Stimulated activated CD8-positive, alpha-beta memory T cell treated with anti-CD3 and anti-CD28 coated beads, Interleukin-7, amount 100 ng/mL, for 48 hours (primary cell): Measurements from ENCODE around the gene PTPRU.
"Not testable (repeated sequence)": the region's sequence is repeated elsewhere in the genome, so short reads cannot be mapped to it uniquely, and the experiment has no call there.

ENCODE experiments used
- DNase-seq, 2 donors: peaks; one replicate each; pipeline ENCODE4 v3.0.0-alpha.2; 2020; ENCODE audit warnings: low read depth in 1 of 2; ENCODE audit errors: extremely low read depth in 1 of 2

PTPRU gene

DNA sequence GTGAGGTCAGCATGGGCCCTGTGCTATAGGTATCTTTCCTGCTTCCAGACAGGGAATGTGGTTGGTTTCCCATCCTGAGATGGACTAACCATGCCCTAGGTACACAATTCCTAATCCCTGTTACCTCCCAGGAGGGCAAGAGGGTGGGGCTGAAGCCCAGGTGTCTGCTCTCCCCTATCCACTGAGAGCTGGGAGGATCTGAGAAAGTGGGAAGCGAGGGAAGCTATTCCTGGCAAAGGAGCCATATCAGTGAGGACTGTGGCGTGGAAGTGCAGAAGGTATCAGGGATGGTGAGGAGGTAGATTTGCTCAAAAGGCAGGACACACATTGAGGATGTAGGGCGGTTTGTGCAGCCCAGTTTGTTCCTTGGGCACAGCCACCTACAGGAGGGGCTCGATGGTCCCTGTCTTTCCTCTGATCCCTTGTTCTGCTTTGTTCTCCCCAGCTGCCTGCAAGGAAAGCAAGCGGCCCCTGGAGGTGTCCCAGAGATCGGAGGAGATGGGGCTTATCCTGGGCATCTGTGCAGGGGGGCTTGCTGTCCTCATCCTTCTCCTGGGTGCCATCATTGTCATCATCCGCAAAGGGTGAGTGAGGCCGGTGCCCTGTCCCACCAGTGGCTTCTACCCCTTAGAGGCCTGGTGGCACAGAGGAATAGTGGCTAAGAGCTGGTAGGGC lies 48.1 kb downstream of the PTPRU start:
- no peak for DNase-seq

DNA sequence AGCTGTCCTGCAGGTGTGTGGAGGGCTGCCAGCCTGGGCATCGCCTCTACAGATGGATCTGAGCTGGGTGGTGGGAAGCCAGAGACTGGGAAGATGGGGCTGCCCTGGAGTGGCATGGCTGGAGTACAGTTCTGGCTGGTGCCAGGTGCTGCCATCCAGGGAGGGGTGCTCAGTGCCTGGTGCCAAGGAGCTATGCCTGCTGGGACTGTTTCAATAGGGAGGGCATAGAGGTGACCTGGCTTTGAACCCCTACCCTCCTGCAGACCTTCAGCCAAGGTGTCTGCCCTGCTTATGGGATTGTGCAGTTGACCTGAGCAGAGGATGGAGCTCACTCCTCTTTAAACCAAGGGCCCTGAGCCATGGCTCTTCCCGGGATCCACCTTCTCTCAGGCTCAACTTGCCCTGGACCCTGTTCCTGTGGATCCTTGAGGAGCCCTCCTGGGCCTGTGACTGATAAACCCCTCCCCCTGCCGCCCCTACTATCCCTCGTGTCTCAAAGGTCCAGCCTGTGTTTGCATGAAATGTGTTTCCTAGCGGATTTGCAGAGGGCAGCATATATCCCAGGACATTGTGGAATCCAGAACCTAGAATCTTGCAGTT lies 48.7 kb downstream of the PTPRU start:
- DNase-seq: no peak

DNA sequence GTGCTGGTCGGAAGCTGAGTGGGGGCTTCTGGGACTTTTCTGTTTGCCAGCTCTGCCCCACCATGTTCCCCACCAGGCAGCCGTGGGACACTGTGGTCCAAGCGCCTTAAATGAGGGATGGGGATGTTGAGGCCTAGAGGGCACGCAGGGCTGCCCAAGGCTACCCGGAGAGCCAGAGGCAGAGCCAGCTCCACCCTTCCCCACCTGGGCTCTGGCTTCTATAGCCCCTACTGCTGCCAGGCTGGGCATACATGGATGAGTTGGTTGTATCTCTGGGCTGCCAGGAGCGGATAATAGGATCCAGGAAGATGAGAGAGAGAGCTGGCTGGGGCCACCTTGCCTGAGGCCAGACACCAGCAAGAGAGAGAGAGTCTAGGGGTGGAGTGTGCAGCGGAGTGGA lies 49.4 kb downstream of the PTPRU start:
- DNase-seq: no peak

DNA sequence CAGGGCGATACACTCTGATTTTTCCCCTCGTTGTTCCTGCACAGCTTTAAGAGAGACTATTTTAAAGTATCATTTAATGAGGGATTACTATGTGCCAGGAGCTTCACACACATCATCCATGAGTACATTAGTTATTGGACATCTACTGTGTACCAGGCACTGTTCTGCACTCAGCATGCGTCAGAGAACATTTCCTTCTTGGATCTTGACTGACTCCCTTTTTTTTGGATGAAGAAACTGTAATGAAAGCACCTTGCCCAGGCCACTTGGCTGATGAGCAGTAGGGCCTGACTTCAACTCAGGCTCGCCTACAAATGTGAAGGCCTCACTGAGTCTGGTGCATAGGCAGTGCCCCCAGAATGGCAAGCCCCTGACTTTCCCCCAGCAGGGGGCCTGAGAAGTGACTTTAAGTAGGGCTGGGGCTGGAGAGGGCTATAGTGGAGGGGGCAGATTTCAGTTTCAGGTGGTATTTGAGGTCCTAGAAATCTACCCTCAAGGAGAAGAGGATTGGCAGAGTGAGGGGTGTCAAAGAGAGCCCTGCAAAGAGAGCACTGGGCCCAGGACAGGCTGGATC lies 50.0 kb downstream of the PTPRU start:
- DNase-seq: no peak

DNA sequence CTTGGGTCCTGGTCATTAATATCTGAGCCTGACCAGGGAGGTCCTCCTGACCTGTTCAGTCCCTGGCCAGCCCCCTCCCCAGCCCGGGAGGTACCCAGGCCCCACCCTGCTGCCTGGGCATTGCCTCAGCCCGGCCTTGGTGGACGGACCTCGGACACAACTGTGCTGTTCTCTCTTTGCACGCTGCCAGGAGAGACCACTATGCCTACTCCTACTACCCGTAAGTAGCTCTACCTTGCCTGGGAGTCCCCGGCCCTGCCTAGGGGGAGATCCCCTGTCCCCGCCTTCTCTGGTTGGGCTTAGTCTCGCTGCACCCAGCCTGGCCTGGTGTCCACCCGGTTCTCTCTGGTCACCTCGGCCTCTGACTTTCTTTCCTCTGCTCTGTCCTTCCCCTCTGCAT lies 53.2 kb downstream of the PTPRU start:
- no peak for DNase-seq

DNA sequence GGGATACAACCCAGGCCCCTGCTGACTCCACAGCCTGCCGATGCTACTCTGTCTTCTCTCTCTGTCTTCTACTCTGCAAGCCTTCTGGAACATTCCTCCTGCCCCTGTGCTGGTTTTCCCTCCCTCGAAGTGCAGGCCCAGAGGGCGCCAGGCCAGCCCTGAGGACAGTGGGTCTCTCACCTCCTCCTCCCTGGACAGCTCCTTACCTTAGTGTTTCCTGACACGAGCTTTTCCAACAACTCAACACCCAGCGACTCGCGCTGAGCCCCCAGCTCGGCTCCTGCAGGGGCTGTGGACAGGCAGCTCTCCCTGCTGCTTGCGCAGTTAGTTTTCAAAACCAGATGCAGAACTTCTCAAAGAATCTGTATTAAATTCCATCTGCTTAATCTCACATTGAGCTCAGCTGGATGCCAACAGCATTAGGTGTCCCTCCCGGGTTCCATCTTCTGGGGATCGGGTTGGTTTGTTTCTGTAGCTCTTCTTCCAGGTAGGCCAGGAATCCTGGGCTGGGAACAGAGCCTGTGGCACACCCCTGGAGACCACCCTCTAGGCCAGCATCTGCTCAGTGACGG lies 54.2 kb downstream of the PTPRU start:
- DNase-seq: no peak

DNA sequence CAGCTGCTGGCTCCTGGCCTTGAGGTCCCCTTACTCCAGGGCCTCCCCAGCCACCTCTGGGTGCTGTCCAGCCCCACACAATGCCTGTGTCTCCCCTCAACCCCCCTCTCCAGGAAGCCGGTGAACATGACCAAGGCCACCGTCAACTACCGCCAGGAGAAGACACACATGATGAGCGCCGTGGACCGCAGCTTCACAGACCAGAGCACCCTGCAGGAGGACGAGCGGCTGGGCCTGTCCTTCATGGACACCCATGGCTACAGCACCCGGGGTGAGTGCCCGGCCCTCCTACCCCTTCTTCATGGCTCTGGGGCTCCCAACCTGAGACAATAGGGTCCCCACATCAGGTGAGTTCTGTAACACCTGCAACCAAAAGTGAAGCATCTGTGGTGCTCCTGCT lies 55.4 kb downstream of the PTPRU start:
- DNase-seq: no peak

DNA sequence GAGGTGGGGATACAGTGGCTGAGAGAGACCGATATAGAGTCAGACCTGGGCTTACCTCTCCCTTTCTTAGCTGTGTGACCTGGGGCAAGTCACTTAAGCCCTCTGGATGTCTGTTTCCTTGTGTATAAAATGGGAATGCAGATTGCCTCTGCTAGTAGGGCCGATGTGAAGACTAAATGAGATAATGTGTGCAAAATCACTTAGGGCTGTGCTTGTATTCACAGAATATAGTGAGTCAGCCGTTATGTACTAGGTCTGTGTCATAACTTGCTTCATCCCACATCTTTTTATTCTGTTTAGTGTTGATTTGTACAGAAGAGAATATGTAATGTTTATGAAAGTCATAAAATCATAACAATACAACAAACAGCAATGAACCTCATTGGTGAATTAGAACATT lies 56.0 kb downstream of the PTPRU start:
- no peak for DNase-seq

DNA sequence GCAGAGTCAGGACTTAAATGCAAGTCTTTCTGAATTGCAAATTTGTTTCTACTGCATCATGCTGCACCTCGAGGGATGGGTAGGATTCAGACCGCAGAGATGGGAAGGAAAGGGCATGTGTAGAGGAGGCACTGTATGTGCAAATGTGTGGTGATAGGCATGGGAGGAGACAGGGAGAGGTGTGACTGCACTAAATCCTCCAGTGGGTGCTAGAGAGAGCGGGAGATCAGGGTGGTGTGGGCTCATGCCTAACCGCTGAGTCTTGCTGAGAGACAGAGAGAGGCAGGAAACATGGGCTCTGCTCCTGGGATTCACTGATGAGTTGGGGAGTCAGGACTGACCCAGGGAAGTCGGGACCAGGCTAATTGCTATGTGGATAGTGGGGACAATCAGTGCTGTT lies 61.1 kb downstream of the PTPRU start:
- no peak for DNase-seq

DNA sequence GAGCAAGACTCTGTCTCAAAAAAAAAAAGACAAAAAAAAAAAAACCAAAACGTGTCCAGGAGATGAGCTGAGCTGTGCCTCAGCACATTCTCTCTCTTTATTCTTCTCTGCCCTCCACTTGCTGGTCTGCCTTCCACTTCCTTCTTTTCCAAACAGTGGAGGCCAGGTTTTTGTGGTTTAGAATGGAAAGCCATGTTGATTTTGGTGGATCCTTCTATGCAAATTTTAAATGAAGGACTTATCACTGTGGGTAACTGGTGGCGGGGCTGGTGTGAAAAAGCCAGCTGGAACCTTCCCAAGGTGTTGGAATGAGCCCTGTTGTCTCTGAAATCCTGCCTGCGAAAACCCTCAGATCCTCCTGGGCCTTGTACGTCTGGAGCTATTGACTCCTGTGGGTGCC lies 61.9 kb downstream of the PTPRU start:
- DNase-seq: no peak

DNA sequence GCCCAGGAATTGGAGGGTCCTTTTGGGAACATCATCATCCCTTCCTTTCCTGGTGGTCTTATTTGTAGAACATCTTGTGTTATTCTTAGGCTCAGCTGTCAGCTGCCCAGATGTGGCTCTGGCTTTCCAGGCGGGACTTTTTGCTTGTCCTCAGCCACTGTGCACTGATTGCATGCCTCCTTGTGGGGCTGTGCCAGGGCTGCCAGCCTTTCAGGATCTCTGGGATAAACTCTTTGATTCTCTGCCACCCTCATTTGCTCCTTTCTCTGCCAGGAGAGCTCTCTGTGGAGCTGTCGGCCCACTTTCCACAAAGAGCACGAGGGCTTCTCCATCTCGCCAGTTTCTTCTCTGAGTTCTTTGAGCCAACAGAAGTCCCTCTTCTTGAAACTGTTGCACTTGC lies 63.1 kb downstream of the PTPRU start:
- DNase-seq: no peak

DNA sequence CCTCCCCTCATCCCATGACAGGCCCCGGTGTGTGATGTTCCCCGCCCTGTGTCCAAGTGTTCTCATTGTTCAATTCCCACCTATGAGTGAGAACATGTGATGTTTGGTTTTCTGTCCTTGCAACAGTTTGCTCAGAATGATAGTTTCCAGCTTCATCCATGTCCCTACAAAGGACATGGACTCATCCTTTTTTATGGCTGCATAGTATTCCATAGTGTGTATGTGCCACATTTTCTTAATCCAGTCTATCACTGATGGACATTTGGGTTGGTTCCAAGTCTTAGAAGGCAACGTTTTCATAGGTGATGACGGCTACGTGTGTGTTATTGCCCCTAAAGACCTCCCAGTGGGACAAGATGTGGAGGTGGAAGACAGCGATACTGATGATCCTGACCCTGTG lies 65.4 kb downstream of the PTPRU start:
- DNase-seq: not testable (repeated sequence)

DNA sequence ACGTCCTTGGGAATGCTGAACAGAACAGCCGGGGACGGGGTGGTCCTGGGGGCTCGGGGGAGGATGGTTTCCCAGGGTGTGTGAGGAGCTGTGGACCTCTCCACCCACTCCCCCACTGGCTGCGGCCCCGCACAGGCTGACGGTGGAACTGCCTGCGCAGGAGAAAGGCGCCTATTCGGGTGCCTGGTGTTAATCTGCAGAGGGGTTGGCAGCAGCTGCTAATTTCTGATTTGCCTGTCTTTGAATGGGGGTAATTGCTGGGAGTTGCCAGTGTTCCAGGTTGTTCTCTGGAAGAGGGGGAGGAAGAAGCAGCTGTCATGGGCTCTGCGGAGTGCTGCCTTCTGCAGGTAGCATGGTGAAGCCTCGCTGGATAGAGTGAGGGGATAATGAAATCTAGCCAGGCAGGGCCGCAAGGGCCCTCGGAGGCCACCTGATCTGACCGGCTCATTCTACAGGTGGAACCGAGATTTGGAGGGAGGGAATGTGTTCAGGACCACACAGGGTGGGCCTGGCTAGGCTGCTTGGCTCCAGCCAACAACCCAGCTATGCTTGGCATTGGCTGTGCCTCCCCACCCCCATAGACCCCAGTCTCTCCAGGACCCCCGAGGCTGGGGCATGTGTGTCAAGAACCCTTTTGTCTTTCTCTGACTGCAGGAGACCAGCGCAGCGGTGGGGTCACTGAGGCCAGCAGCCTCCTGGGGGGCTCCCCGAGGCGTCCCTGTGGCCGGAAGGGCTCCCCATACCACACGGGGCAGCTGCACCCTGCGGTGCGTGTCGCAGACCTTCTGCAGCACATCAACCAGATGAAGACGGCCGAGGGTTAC lies 67.1 kb downstream of the PTPRU start:
- DNase-seq: no peak

DNA sequence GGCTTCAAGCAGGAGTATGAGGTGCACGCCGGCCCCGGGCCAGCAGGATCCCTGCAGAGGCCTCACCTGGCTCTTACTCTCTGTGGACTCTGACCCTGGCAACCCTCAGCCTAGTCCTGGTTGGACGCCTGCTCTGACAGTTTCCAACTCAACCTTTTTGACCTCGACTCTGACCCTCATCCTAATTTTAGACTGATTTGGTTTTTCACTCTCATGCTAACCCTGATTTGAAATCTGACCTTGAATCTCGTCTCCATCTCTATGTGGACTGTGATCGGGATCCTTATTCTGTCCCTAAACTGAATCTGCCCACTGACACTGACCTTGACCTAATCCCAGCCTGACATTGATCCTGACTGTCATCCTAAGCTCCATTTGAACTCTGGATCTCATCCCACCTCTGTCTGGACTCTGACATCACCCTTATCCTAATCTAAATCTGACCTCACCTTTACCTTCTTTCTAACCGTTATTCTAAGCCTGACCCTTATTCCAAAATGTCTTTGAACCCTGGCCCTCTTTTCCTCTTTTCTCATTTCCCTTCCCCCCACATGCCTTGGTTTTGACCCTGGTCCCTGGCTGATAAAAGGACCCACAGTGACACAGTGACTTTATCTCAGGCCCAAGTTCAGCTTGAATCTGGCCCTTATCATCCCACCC lies 67.8 kb downstream of the PTPRU start:
- no peak for DNase-seq

DNA sequence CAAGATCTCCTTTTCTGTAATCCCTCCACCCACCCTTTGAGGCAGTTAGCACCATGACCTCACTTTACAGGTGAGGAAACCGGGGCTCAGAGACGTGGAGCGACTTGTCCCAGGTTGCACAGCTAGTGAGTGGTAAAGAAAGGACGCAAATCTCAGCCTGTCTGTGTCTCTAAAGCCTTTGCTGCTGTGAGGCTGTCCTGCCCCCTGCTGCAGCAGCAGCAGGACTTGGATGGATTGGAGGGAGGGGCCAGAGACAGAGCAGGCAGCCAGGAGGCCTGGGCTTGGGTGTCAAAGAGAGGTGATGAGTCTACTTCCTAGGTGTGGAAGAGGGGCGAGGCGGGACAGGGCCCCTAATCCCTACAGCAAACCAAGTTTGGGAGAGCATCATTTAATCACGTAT lies 69.6 kb downstream of the PTPRU start:
- DNase-seq: no peak

DNA sequence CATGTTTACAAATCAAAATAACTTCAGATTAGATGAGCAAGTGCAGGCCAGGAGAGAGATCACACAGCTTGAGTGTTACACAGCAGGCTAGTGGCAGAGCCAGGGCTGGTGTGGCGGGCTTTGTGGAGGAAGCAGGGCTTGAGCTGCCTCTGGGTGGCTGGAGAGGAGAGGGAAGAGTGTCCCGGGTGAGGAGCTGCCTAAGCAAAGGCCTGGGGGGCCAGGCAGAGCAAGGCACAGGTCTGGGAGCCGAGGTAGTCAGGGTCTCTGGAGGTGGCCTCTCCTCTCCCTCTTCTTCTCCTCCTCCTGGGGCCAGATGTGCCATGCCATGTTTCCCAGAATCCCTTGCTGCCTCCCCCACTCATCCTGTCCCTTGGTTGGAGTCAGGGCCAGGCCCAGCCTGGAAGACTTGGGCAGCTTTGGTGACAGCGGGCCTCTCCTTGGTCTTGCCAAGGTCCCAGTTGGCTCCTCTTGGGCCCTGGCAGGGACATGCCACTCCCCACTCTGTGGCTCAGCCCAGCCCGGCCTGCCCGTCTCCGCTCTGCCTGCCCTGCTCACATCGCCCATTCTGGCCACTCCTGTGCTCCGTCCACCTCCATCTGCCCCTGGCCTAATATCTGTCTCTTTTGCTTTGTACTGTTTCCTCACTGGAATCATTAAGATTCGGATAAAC lies 70.3 kb downstream of the PTPRU start:
- DNase-seq: no peak

DNA sequence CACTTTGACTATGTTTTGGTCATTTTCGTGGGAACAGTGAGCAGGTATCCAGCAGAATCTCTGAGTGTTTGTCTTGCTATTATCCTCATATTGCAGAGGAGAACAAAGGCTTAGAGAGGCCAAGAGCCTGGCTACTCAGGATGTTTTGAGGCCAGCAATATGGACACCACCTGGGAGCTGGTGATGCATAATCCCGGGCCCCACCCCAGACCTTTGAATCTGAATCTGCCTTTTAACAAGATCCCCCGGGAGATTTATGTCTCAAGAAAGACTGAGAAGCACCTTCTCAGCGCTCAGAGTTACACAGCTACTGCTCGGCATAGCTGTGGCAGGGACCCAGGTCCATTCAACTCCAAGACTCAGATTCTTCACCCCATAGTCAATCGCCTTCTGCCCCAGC lies 72.8 kb downstream of the PTPRU start:
- DNase-seq: no peak

DNA sequence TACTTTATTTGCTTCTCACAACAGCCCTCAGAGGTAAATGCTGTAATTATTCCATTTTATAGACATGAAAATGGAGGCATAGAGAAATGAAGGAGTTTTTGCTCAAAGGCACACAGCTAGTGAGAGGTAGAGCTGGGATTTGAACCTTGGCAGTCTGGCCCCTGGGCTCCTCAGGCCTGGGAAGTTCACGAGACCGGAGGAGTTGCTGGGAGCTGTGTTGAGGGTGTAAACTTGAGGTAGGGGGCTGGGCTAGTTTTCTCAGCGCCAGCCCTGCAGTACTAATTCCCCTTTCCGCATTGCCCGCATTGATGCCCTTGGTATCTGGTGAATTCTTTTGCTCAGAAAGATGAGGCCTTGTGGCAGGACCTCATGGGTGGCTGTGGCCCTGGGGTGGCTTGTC lies 73.3 kb downstream of the PTPRU start:
- DNase-seq: no peak

DNA sequence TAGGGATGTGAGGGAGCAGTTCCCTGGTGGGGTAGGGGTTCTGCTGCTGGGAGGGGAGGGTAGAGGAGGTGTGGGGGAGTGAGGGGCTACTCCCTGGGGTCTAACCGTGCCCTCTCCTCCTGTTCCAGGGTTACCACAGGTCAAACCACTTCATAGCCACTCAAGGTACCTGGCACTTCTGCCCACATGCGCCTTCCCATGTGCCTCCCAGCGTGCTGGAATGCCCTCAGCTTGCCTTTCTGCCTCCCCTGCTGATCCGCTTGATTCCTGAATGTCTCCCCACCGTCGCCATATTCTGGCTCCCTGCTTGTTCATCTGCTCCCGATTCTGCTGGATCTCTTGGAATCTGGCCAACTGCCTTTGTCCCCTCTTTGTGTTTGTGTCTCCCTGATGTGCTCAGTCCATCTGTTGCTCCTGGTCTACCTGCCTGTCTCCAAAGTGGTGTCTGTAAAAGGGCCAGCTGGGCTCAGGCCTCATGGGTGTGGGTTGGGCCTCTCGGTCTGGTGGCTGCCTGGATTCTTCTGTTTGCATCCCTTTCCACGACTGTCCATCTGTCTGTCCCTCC lies 74.4 kb downstream of the PTPRU start:
- DNase-seq: no peak

DNA sequence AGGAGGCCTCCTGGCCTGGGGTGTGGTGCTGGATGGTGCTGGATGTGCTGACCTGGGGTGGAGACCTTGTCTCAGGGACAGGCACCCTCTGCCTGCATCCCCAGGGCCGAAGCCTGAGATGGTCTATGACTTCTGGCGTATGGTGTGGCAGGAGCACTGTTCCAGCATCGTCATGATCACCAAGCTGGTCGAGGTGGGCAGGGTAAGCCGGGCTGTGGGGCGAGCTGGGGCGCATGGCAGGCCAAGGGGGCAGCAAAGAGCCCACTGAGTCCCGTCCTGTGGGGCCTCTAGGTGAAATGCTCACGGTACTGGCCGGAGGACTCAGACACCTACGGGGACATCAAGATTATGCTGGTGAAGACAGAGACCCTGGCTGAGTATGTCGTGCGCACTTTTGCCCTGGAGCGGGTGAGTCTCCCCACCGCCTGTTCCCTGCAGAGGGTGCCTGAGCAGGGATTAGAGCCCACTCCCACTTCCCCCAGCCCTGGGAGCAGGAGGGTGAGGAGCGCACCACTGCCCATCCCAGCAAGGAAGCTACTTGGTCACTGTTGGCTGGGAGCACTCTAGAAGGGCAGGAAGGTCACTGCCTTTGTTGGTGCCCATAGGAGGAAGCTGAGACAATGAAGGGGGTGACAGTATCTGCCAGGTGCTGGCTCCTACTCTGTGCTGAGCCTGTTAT lies 75.2 kb downstream of the PTPRU start:
- DNase-seq: no peak
